ENCODE results near the gene CCDC192. TPM values are rescaled to one million over a fixed set of nuclear protein-coding genes. Genes with fewer than 3 reads are reported as not detected.

Gene CCDC192
- total RNA-seq, 4 donors from 2014 or later: 0.94 to 2.6 (median 0.94) TPM; not detected in 1

GRCh38 chr5:127867022-127867783 is 164.0 kb downstream of the CCDC192 start:
- WGBS, 2 donors (ENCODE audit: low coverage in 1 of 2): 50 to 61% methylated on average over 5 to 6 of the region's 6 CpGs
- no peaks in the 10 kb centered on the region for H3K9me3 ChIP-seq
- H3K36me3 ChIP-seq: no peaks in the 10 kb centered on the region
- no peak overlapping the region for H3K27ac ChIP-seq
- peaks cover 4 to 24% (median 9%) of the 10 kb centered on the region in 3 donors for H3K4me1 ChIP-seq
- no peak overlapping the region for H3K4me3 ChIP-seq
- ATAC-seq: no peak
- no peak for TF ChIP-seq EP300 (IDR thresholded peaks at IDR 0.05)
- TF ChIP-seq POLR2AphosphoS5 (IDR thresholded peaks at IDR 0.05): no peak
- no peak for TF ChIP-seq CTCF (IDR thresholded peaks at IDR 0.05)
- TF ChIP-seq POLR2A (IDR thresholded peaks at IDR 0.05): no peak
- no peaks in the 10 kb centered on the region for H3K27me3 ChIP-seq

- TF ChIP-seq POLR2AphosphoS5 (IDR thresholded peaks at IDR 0.05) (peak; percentile 15), POLR2A (IDR thresholded peaks at IDR 0.05) (no peak)
- Histone ChIP-seq H3K27me3 (no peaks in the 10 kb centered on the region), H3K4me1 (peaks cover 4 to 40% (median 11%) of the 10 kb centered on the region in 3 donors), H3K36me3 (no peaks in the 10 kb centered on the region), H3K27ac (peak overlapping the region; percentile 60 to 75 (median 65)), H3K9me3 (no peaks in the 10 kb centered on the region), H3K4me3 (no peak overlapping the region)
- ATAC-seq: peak; percentile 78
- 29 to 88% methylated on average over 1 to 3 of the region's 4 CpGs for WGBS, 2 donors (ENCODE audit: low coverage in 1 of 2)
Observed at GRCh38 chr5:127870914-127871313, 167.7 kb downstream of the CCDC192 start.

- H3K4me1 ChIP-seq: peaks cover 4 to 48% (median 18%) of the 10 kb centered on the region in 3 donors
- H3K4me3 ChIP-seq: no peak overlapping the region
- no peaks in the 10 kb centered on the region for H3K36me3 ChIP-seq
- WGBS, 2 donors (ENCODE audit: low coverage in 1 of 2): 29 to 42% methylated on average over 8 of the region's 8 CpGs
- H3K27me3 ChIP-seq: no peaks in the 10 kb centered on the region
- TF ChIP-seq CTCF (IDR thresholded peaks at IDR 0.05): no peak
- TF ChIP-seq POLR2A (IDR thresholded peaks at IDR 0.05): no peak
- TF ChIP-seq POLR2AphosphoS5 (IDR thresholded peaks at IDR 0.05): no peak
- no peak for TF ChIP-seq EP300 (IDR thresholded peaks at IDR 0.05)
- no peaks in the 10 kb centered on the region for H3K9me3 ChIP-seq
- H3K27ac ChIP-seq: peak overlapping the region; percentile 60 to 75 (median 65)
- ATAC-seq: peak; percentile 55
Observed at GRCh38 chr5:127871503-127872153, 168.4 kb downstream of the CCDC192 start.

DNA sequence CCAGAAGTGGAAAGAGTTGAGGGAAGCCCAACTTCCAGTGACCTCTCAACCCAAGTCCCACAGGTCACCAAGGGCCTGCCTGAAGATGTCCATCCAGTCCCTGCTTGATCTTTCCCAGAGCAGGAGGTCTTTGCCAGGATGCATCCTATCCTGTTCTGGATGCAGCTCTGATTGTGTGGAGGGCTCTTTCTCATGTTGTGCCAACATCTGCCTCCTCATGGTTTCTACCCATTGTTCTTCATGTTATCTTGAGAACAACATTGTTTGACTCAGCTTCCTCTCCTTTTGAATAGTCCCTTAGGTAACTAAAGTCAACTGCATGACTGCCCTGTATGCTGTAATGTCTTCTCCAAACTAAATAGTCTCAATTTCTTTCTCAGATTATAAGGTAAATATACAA is 169.3 kb downstream of the CCDC192 start:
- peak; percentile 17 for ATAC-seq
- TF ChIP-seq POLR2A (IDR thresholded peaks at IDR 0.05): no peak
- TF ChIP-seq POLR2AphosphoS5 (IDR thresholded peaks at IDR 0.05): peak; percentile 16
- no peak for TF ChIP-seq CTCF (IDR thresholded peaks at IDR 0.05)
- Histone ChIP-seq H3K36me3 (no peaks in the 10 kb centered on the region), H3K4me3 (no peak overlapping the region), H3K27ac (peak overlapping the region; percentile 60 to 75 (median 65)), H3K4me1 (peaks cover 4 to 50% (median 19%) of the 10 kb centered on the region in 3 donors), H3K9me3 (no peaks in the 10 kb centered on the region), H3K27me3 (no peaks in the 10 kb centered on the region)

DNA sequence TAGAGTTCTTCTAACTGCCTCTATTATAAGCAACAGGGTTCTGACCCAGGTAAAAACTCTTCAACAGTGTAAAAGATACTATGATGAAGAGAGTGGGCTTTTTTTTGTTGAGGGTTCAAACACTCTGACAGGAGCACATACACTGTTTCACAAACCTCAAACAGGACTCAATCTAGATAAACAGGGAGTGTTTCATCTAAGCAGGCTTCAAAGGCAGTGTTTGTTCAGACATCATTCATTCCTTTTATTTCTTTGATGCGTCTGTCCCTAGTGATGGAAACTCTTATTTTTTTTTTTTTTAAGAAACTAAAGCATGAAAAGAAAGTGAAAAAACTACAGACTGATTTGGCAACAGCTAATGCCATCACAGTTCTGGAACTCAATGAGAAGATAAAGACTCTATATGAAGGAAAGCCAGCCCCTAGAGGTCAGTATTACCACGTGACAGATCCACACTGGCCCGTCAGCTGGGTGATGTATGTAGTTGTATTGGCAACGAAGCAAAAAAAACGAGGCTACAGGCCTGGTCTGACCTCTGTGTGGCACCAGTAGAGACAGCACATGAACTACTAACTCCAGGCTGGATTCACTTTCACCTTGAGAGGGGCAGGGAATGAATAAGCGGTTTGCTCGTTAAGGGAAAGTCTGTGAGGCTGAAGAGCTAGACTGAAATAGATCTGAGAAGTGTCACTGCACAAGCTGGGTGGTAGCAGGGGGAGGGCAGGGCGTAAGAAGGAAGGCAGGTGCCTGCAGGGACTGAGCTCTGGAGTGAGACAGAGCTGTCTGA is 172.2 kb downstream of the CCDC192 start:
- peak overlapping the region; percentile 29 to 72 (median 66) for H3K27ac ChIP-seq

More for the DNA sequence above, 172.2 kb downstream of the CCDC192 start:
- WGBS, 2 donors (ENCODE audit: low coverage in 1 of 2): 11 to 20% methylated on average over 7 to 8 of the region's 8 CpGs
- TF ChIP-seq CTCF (IDR thresholded peaks at IDR 0.05) (peak in 1 of 4 experiments; percentile 28), POLR2AphosphoS5 (IDR thresholded peaks at IDR 0.05) (peak; percentile 12), EP300 (IDR thresholded peaks at IDR 0.05) (no peak), POLR2A (IDR thresholded peaks at IDR 0.05) (no peak)
- peaks cover 4 to 45% (median 18%) of the 10 kb centered on the region in 3 donors for H3K4me1 ChIP-seq
- ATAC-seq: peak; percentile 44
- H3K36me3 ChIP-seq: no peaks in the 10 kb centered on the region
- no peaks in the 10 kb centered on the region for H3K9me3 ChIP-seq
- H3K27me3 ChIP-seq: no peaks in the 10 kb centered on the region
- no peak overlapping the region for H3K4me3 ChIP-seq
